Right lobe of liver (tissue), 6 donors: ENCODE results near the gene PRDM7. TPM values are rescaled to one million over a fixed set of nuclear protein-coding genes. Genes with fewer than 3 reads are reported as not detected.
A peak's percentile ranks its signal among the peaks of the same experiment; 100 is the strongest.

Source experiments
- ATAC-seq, 4 donors: fragments of 200-7000 bp; cut with Tn5 transposase; one replicate each; pipeline ENCODE4 v1.9.1; 2020; ENCODE audit warnings: mild to moderate bottlenecking in 4 of 4, moderate library complexity in 4 of 4
- DNase-seq, 3 donors: peaks; one replicate each; pipeline ENCODE4 v3.0.0-alpha.2; 2020
- H3K27ac ChIP-seq, 3 donors: fragments of 200-600 bp; one replicate each; pipeline ENCODE4 v1.8.0; 2022
- H3K27me3 ChIP-seq, 2 donors: fragments of 200-600 bp; one replicate each; pipeline ENCODE4 v1.8.0; 2022
- H3K36me3 ChIP-seq, 4 donors: fragments of 200-600 bp; sonication (generic) in 1 of 4; one replicate each; pipeline versions ENCODE4 v1.5.1 to v1.8.0; 2017 to 2022; ENCODE audit warnings: control low read depth in 1 of 4
- H3K4me1 ChIP-seq, 4 donors: fragments of 200-600 bp; sonication (generic) in 1 of 4; one replicate each; pipeline versions ENCODE4 v1.5.1 to v1.8.0; 2017 to 2022; ENCODE audit warnings: control low read depth in 1 of 4
- H3K4me3 ChIP-seq, 3 donors: fragments of 200-600 bp; one replicate each; pipeline ENCODE4 v1.8.0; 2022
- H3K9me3 ChIP-seq, 4 donors: fragments of 200-600 bp; sonication (generic) in 1 of 4; one replicate each; pipeline versions ENCODE4 v1.5.1 to v1.8.0; 2017 to 2022; ENCODE audit warnings: control low read depth in 1 of 4
- POLR2A ChIP-seq: fragments of 450-650 bp; IDR thresholded peaks from one replicate; pipeline ENCODE4 v1.6.1; 2017; ENCODE audit warnings: antibody characterized with exemption, mild to moderate bottlenecking
- WGBS: methylation state at CpG from one replicate; pipeline ENCODE4 v1.1.6; 2018; ENCODE audit warnings: low coverage, low lambda C conversion rate; ENCODE audit not compliant: insufficient coverage; ENCODE audit errors: missing lambda C conversion rate; 5-methylcytosine and 5-hydroxymethylcytosine counted together
- intact Hi-C, 2 donors: fragments of 100-400 bp; cut with DNase I; formaldehyde crosslinking; loops; one replicate each; pipeline versions ENCODE4 v1.11.2 to v1.14.1; 2022
- total RNA-seq, 6 experiments: library from RNA; depleted of rRNA in 2 of 6; stranded (reverse); fragments of >200 nt in 2 of 6; fragmentation: NEBNext Ultra II Directional in 3 of 6; extraction: Animal tissue kit (Norgen Biotek cat#: 25700) in 3 of 6; gene quantifications; one replicate each; pipeline versions ENCODE4 v1.1.0 to v1.2.4, GENCODE V29; 2016 to 2023
- TF ChIP-seq, protein P1 (sequence below), 4 donors: fragments of 200-600 bp in 3 of 4; fragments of 450-650 bp in 1 of 4; IDR thresholded peaks; one replicate each; pipeline versions ENCODE4 v1.5.1 to v1.8.0; 2016 to 2022; ENCODE audit warnings: antibody characterized with exemption in 4 of 4, mild to moderate bottlenecking in 2 of 4
- donor health status: DM: no; HTN: yes; CAD: no.
- donor health status: DM: no; HTN: no; CAD: no.
- donor health status: DM: no; HTN: no; CAD: no.
- donor health status: DM: no; HTN: yes; CAD: no.
- donor health status: DM: no; HTN: yes; CAD: no.

Gene PRDM7
- total RNA-seq, 6 experiments from 2014 or later, result 0.09 to 0.12 TPM; not detected in 4

GRCh38 chr16:90034504-90034903, 42.6 kb downstream of the PRDM7 start:
- H3K27ac ChIP-seq, result no peak overlapping the region
- ATAC-seq (no peak), DNase-seq (no peak)
- H3K4me3 ChIP-seq, result no peak overlapping the region
- H3K9me3 ChIP-seq, result no peaks in the 10 kb centered on the region
- intact Hi-C loops, result no loop called here
- peaks cover 0 to 8% (median 0%) of the 10 kb centered on the region in 4 donors for H3K36me3 ChIP-seq
- H3K27me3 ChIP-seq, result no peaks in the 10 kb centered on the region
- no peak for TF ChIP-seq POLR2A
- TF ChIP-seq, protein P1, sequence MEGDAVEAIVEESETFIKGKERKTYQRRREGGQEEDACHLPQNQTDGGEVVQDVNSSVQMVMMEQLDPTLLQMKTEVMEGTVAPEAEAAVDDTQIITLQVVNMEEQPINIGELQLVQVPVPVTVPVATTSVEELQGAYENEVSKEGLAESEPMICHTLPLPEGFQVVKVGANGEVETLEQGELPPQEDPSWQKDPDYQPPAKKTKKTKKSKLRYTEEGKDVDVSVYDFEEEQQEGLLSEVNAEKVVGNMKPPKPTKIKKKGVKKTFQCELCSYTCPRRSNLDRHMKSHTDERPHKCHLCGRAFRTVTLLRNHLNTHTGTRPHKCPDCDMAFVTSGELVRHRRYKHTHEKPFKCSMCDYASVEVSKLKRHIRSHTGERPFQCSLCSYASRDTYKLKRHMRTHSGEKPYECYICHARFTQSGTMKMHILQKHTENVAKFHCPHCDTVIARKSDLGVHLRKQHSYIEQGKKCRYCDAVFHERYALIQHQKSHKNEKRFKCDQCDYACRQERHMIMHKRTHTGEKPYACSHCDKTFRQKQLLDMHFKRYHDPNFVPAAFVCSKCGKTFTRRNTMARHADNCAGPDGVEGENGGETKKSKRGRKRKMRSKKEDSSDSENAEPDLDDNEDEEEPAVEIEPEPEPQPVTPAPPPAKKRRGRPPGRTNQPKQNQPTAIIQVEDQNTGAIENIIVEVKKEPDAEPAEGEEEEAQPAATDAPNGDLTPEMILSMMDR (IDR thresholded peaks at IDR 0.05), result no peak
- 62% methylated on average over 3 of the region's 8 CpGs for WGBS
- no peaks in the 10 kb centered on the region for H3K4me1 ChIP-seq

GRCh38 chr16:90033387-90033786, 43.7 kb downstream of the PRDM7 start:
- intact Hi-C loops, result no loop called here
- DNase-seq (no peak), ATAC-seq (no peak)
- Histone ChIP-seq H3K9me3 (no peaks in the 10 kb centered on the region), H3K27me3 (no peaks in the 10 kb centered on the region), H3K27ac (no peak overlapping the region), H3K4me1 (no peaks in the 10 kb centered on the region), H3K4me3 (no peak overlapping the region), H3K36me3 (peaks cover 0 to 8% (median 0%) of the 10 kb centered on the region in 4 donors)
- TF ChIP-seq, protein P1 (IDR thresholded peaks at IDR 0.05), result no peak
- TF ChIP-seq POLR2A, result no peak
- WGBS, result 83% methylated on average over 4 of the region's 4 CpGs

DNA sequence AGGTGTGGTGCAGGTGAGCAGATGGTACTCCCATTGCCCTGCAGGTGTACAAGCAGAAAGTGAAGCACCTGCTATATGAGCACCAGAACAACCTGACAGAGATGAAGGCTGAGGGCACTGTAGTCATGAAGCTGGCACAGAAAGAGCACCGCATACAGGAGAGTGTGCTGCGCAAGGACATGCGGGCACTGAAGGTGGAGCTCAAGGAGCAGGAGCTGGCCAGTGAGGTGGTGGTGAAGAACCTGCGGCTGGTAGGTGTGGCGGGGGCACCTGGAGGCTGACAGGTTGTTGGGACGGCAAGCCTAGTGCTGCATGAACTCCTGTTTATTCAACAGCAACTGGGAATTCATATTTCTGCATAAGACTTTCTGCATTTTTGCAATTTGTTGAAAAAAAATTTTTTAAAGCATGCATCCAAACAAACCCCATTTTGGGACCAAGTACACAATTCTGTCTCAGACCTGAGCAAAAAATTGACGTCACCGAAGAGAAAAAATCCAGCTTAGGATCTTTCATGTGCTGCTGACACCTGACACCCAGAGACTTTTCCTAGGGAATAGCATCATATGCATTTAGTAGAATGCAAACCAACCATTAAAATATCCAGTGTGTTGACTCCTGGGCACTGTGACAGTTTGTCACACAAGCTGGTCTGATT, 44.3 kb downstream of the PRDM7 start:
- no peak for ATAC-seq
- no peak overlapping the region for H3K27ac ChIP-seq
- no peaks in the 10 kb centered on the region for H3K4me1 ChIP-seq
- peaks cover 0 to 8% (median 0%) of the 10 kb centered on the region in 4 donors for H3K36me3 ChIP-seq
- TF ChIP-seq, protein P1 (IDR thresholded peaks at IDR 0.05), result no peak
- TF ChIP-seq POLR2A, result no peak
- no peaks in the 10 kb centered on the region for H3K27me3 ChIP-seq
- H3K4me3 ChIP-seq, result no peak overlapping the region
- DNase-seq, result no peak
- H3K9me3 ChIP-seq, result no peaks in the 10 kb centered on the region
- intact Hi-C loops, result no loop called here
- WGBS, result 75% methylated on average over 7 of the region's 8 CpGs

- TF ChIP-seq, protein P1 (IDR thresholded peaks at IDR 0.05), result no peak
- TF ChIP-seq POLR2A, result no peak
- 82% methylated on average over 8 of the region's 9 CpGs for WGBS
- H3K27ac ChIP-seq, result no peak overlapping the region
- no peaks in the 10 kb centered on the region for H3K4me1 ChIP-seq
- no peak overlapping the region for H3K4me3 ChIP-seq
- H3K36me3 ChIP-seq, result peaks cover 0 to 6% (median 0%) of the 10 kb centered on the region in 4 donors
- H3K9me3 ChIP-seq, result no peaks in the 10 kb centered on the region
- no peaks in the 10 kb centered on the region for H3K27me3 ChIP-seq
- intact Hi-C loops, result no loop called here
- no peak for DNase-seq
- peak in 1 of 4 donors; percentile 21 for ATAC-seq
Measured at GRCh38 chr16:90031931-90032673, 45.0 kb downstream of the PRDM7 start.
